HepG2 (cell line): ENCODE data around the gene C6orf132. TPM values are rescaled to one million over a fixed set of nuclear protein-coding genes. Genes with fewer than 3 reads are reported as not detected.

ENCODE experiments used
- ARHGAP35 ChIP-seq: sonication (generic); formaldehyde crosslinking; IDR thresholded peaks from 2 replicates; pipeline ENCODE4 v1.9.0; 2022; ENCODE audit warnings: mild to moderate bottlenecking, inconsistent platforms, moderate library complexity, missing genetic modification reagents, borderline replicate concordance
- CAMTA2 ChIP-seq: sonication (generic); formaldehyde crosslinking; IDR thresholded peaks from 2 replicates; pipeline ENCODE4 v1.4.0; 2020; ENCODE audit warnings: mild to moderate bottlenecking, missing genetic modification reagents, borderline replicate concordance
- CSRNP2 ChIP-seq: sonication (generic); formaldehyde crosslinking; conservative IDR thresholded peaks from 2 replicates; pipeline ENCODE4 v1.8.0; 2022; ENCODE audit warnings: low read depth, missing genetic modification reagents
- FOXO1 ChIP-seq: sonication (generic); formaldehyde crosslinking; IDR thresholded peaks from 2 replicates; pipeline ENCODE4 v1.4.0; 2020; ENCODE audit warnings: missing genetic modification reagents
- GATAD2A ChIP-seq: IDR thresholded peaks from 2 replicates; pipeline ENCODE4 v1.6.1; 2016
- GZF1 ChIP-seq: sonication (generic); formaldehyde crosslinking; IDR thresholded peaks from 2 replicates; pipeline ENCODE4 v1.5.1; 2020; ENCODE audit warnings: mild to moderate bottlenecking, missing genetic modification reagents
- HNF1A ChIP-seq, 2 experiments: sonication (generic) in 1 of 2; formaldehyde crosslinking in 1 of 2; IDR thresholded peaks; 2 replicates each; pipeline versions ENCODE4 v1.4.0 to v1.6.1; 2016 to 2020; ENCODE audit warnings: borderline replicate concordance in 1 of 2, low read depth in 1 of 2, mild to moderate bottlenecking in 1 of 2, missing genetic modification reagents in 1 of 2
- MED1 ChIP-seq: sonication (generic); formaldehyde crosslinking; IDR thresholded peaks from 2 replicates; pipeline ENCODE4 v1.4.0; 2020; ENCODE audit warnings: missing genetic modification reagents
- NFE2 ChIP-seq: sonication (generic); formaldehyde crosslinking; IDR thresholded peaks from 2 replicates; pipeline ENCODE4 v1.4.0; 2020; ENCODE audit warnings: missing genetic modification reagents
- NFIB ChIP-seq: sonication (generic); formaldehyde crosslinking; IDR thresholded peaks from 2 replicates; pipeline ENCODE4 v1.9.0; 2021; ENCODE audit warnings: missing genetic modification reagents, mild to moderate bottlenecking, borderline replicate concordance
- POLR2AphosphoS5 ChIP-seq: IDR thresholded peaks from 2 replicates; pipeline ENCODE4 v1.6.1; 2012; ENCODE audit warnings: low read depth, low read length
- POLR2G ChIP-seq: fragments of 200-400 bp; formaldehyde crosslinking; IDR thresholded peaks from 2 replicates; pipeline ENCODE4 v1.6.1; 2018; ENCODE audit warnings: mild to moderate bottlenecking, low read depth, low read length, moderate library complexity
- TFAP4 ChIP-seq: sonication (generic); IDR thresholded peaks from 2 replicates; pipeline ENCODE4 v1.6.1; 2016; ENCODE audit warnings: low read depth, borderline replicate concordance
- ZBTB7B ChIP-seq: sonication (generic); formaldehyde crosslinking; IDR thresholded peaks from 2 replicates; pipeline ENCODE4 v1.4.0; 2020; ENCODE audit warnings: missing genetic modification reagents
- ZNF18 ChIP-seq: sonication (generic); formaldehyde crosslinking; IDR thresholded peaks from 2 replicates; pipeline ENCODE4 v1.8.0; 2022; ENCODE audit warnings: mild to moderate bottlenecking, missing genetic modification reagents; ENCODE audit not compliant: insufficient replicate concordance
- ZNF326 ChIP-seq: sonication (generic); formaldehyde crosslinking; IDR thresholded peaks from 2 replicates; pipeline ENCODE4 v1.4.0; 2020; ENCODE audit warnings: missing genetic modification reagents, borderline replicate concordance
- ZNF577 ChIP-seq: sonication (generic); formaldehyde crosslinking; IDR thresholded peaks from 2 replicates; pipeline ENCODE4 v1.4.0; 2020; ENCODE audit warnings: mild to moderate bottlenecking, low read depth, missing genetic modification reagents, borderline replicate concordance
- ZNF766 ChIP-seq: sonication (generic); formaldehyde crosslinking; IDR thresholded peaks from 2 replicates; pipeline ENCODE4 v1.5.0; 2020; ENCODE audit warnings: missing genetic modification reagents, borderline replicate concordance
- polyA plus RNA-seq, 8 experiments: library from polyadenylated mRNA; depleted of rRNA in 3 of 8; stranded (reverse) in 7 of 8; unstranded in 1 of 8; fragments of >200 nt; fragmentation: Illumina TruSeq in 4 of 8; extraction: Trizol in 4 of 8; gene quantifications; 2 replicates each; pipeline versions ENCODE4 v1.2.1 to v1.2.3, GENCODE V29; 2011 to 2016; ENCODE audit warnings: low read depth in 4 of 8, missing spikeins in 1 of 8, mixed read lengths in 1 of 8; ENCODE audit not compliant: insufficient read depth in 1 of 8
- total RNA-seq, 5 experiments: library from RNA; depleted of rRNA; stranded (reverse); fragments of >200 nt; fragmentation: Illumina TruSeq; extraction: Trizol; gene quantifications; 2 replicates each; pipeline ENCODE4 v1.2.3, GENCODE V29; 2016; ENCODE audit warnings: low read depth in 1 of 5

C6orf132 gene
- total and polyA plus RNA-seq, 2 of the 13 experiments (the other 11 are each of a cell fraction or from before 2014, with no cell fraction given), result 0.78 to 3.0 TPM

GRCh38 chr6:42106112-42107023, 36.1 kb downstream of the C6orf132 start (continued):
- TF ChIP-seq CSRNP2 (no peak), POLR2AphosphoS5 (no peak), GZF1 (CRISPR knock-in tag) (no peak), ZNF326 (CRISPR knock-in tag) (no peak), FOXO1 (no peak; the same call in 1 of the 2 replicates), GATAD2A (CRISPR knock-in tag) (peak; percentile 59), MED1 (CRISPR knock-in tag) (peak; percentile 38; the same call in 1 of the 2 replicates), NFIB (CRISPR knock-in tag) (no peak), HNF1A (IDR thresholded peaks at IDR 0.05; ENCODE audit: low read depth) (no peak), HNF1A (CRISPR knock-in tag; IDR thresholded peaks at IDR 0.05; ENCODE audit: borderline replicate concordance) (peak; percentile 34; the same call in 1 of the 2 replicates), ZNF18 (CRISPR knock-in tag) (no peak), NFE2 (CRISPR knock-in tag) (no peak), ZNF577 (CRISPR knock-in tag) (no peak), ZBTB7B (CRISPR knock-in tag) (peak; percentile 76; the same call in 1 of the 2 replicates), ARHGAP35 (CRISPR knock-in tag) (no peak), POLR2G (no peak), TFAP4 (peak; percentile 12; the same call in 1 of the 2 replicates), CAMTA2 (CRISPR knock-in tag) (0 out of 2 replicates have a peak, but pooled peaks have one; percentile 35), ZNF766 (CRISPR knock-in tag) (no peak)
